GM12878 (cell line): ENCODE data around the gene ZNF653. TPM values are rescaled to one million over a fixed set of nuclear protein-coding genes. Genes with fewer than 3 reads are reported as not detected.
A peak's percentile ranks its signal among the peaks of the same experiment; 100 is the strongest.

ENCODE experiments used
- CEBPB ChIP-seq, 2 experiments: fragments of 150-350 bp in 1 of 2; IDR thresholded peaks; 2 replicates each; pipeline ENCODE4 v1.6.1; 2012 to 2014; ENCODE audit warnings: low read depth in 2 of 2, low read length in 2 of 2, borderline replicate concordance in 1 of 2, inconsistent platforms in 1 of 2
- CHD1 ChIP-seq: IDR thresholded peaks from 2 replicates; pipeline ENCODE4 v1.6.1; 2012; ENCODE audit warnings: low read depth, low read length, improper control_type of control experiment
- IRF4 ChIP-seq: IDR thresholded peaks from 2 replicates; pipeline ENCODE4 v1.6.1; 2011; ENCODE audit warnings: low read depth, low read length
- MTA2 ChIP-seq: fragments of 450-650 bp; IDR thresholded peaks from 2 replicates; pipeline ENCODE4 v1.6.1; 2016; ENCODE audit warnings: low read depth, mild to moderate bottlenecking, moderate library complexity
- NFIC ChIP-seq: IDR thresholded peaks from 2 replicates; pipeline ENCODE4 v1.6.1; 2012; ENCODE audit warnings: low read depth, mild to moderate bottlenecking, inconsistent platforms, low read length, moderate library complexity
- NR2C2 ChIP-seq: IDR thresholded peaks from 2 replicates; pipeline ENCODE4 v1.6.1; 2011; ENCODE audit warnings: borderline replicate concordance, low read depth; ENCODE audit not compliant: control insufficient read depth, insufficient read length
- RUNX3 ChIP-seq: IDR thresholded peaks from 2 replicates; pipeline ENCODE4 v1.6.1; 2012; ENCODE audit warnings: low read length, inconsistent platforms
- SMC3 ChIP-seq: IDR thresholded peaks from 2 replicates; pipeline ENCODE4 v1.6.1; 2011; ENCODE audit warnings: low read length, improper control_type of control experiment, borderline replicate concordance
- SRF ChIP-seq, 2 experiments: IDR thresholded peaks; 2 replicates each; pipeline ENCODE4 v1.6.1; 2011; ENCODE audit warnings: low read depth in 2 of 2, low read length in 2 of 2, mild to moderate bottlenecking in 1 of 2, moderate library complexity in 1 of 2
- TARDBP ChIP-seq: IDR thresholded peaks from 2 replicates; pipeline ENCODE4 v1.6.1; 2016; ENCODE audit warnings: borderline replicate concordance
- ZNF207 ChIP-seq: fragments of 450-650 bp; IDR thresholded peaks from 2 replicates; pipeline ENCODE4 v1.6.1; 2014; ENCODE audit warnings: antibody characterized with exemption, mild to moderate bottlenecking, borderline replicate concordance
- ZNF24 ChIP-seq: fragments of 450-650 bp; IDR thresholded peaks from 2 replicates; pipeline ENCODE4 v1.6.1; 2017; ENCODE audit warnings: antibody characterized with exemption, mild to moderate bottlenecking
- polyA plus RNA-seq, 11 experiments: library from polyadenylated mRNA; depleted of rRNA in 4 of 11; unstranded in 6 of 11; stranded (reverse) in 5 of 11; fragments of >200 nt; fragmentation: Nextera tagmentation in 4 of 11; fragmentation: Illumina TruSeq in 1 of 11; extraction: Ambion mirVana in 4 of 11; extraction: Trizol in 1 of 11; gene quantifications; 1 replicate in 1 of 11; 2 replicates in 10 of 11; pipeline versions ENCODE4 v1.2.1 to v1.2.3, GENCODE V29; 2011 to 2016; ENCODE audit warnings: inconsistent platforms in 2 of 11, missing spikeins in 2 of 11, low read depth in 1 of 11
- total RNA-seq, 4 experiments: library from RNA; depleted of rRNA in 3 of 4; stranded (reverse); fragments of >200 nt in 3 of 4; fragmentation: Illumina TruSeq in 1 of 4; extraction: Trizol in 1 of 4; gene quantifications; 2 replicates each; pipeline versions ENCODE4 v1.2.1 to v1.2.3, GENCODE V29; 2013 to 2021
- TF ChIP-seq, protein P1 (sequence below): fragments of 450-650 bp; formaldehyde crosslinking; IDR thresholded peaks from 2 replicates; pipeline ENCODE4 v1.4.0; 2020; ENCODE audit warnings: mild to moderate bottlenecking, moderate library complexity
- TF ChIP-seq, protein P2 (sequence below): IDR thresholded peaks from 2 replicates; pipeline ENCODE4 v1.6.1; 2012; ENCODE audit warnings: improper control_type of control experiment, low read depth, low read length; ENCODE audit not compliant: insufficient replicate concordance
- TF ChIP-seq, protein P3 (sequence below): IDR thresholded peaks from 2 replicates; pipeline ENCODE4 v1.6.1; 2012; ENCODE audit warnings: mild to moderate bottlenecking, low read depth, low read length

ZNF653 gene
- total and polyA plus RNA-seq, 10 of the 15 experiments (the other 5 are each of a cell fraction or from before 2014, with no cell fraction given), result 2.2 to 13.2 (median 6.7) TPM; not detected in 2

DNA sequence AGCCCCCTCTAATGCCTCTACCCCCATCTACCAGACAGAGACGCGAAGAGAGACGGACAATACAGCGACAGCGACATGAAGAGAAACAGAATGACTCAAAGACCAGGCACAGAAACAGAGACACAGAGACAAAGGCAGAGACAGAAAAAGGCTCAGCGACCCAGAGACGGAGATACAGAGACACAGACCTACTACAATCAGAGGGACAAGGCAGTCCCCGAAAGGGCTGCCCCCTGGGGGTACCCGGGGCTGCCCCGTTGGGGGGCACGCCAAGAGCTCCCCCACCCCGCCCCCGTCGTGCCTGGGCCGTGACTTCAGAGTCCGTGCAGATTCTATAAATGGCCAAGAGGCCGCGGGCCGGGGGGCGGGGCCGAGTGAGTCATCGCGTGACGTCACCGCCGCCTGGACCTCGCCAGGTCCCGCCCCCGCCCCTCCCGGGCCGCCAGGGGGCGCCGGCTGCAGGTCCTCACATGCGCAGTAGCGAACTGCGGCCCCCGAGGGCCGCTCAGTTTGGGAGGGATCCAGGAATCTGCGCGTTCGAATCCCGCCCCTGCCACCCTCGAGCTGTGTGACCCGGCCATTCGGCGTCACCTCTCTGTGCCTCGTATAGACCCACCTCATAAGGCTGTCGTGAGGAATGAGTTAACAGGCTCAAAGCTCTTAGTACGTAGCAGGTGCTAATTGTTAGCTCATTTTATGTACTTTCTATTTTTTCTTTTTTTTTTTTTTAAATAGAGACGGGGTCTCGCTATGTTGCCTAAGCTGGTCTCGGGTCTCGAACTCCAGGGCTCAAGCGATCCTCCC lies 30.4 kb upstream of the ZNF653 start (continued):
- TF ChIP-seq, protein P1, sequence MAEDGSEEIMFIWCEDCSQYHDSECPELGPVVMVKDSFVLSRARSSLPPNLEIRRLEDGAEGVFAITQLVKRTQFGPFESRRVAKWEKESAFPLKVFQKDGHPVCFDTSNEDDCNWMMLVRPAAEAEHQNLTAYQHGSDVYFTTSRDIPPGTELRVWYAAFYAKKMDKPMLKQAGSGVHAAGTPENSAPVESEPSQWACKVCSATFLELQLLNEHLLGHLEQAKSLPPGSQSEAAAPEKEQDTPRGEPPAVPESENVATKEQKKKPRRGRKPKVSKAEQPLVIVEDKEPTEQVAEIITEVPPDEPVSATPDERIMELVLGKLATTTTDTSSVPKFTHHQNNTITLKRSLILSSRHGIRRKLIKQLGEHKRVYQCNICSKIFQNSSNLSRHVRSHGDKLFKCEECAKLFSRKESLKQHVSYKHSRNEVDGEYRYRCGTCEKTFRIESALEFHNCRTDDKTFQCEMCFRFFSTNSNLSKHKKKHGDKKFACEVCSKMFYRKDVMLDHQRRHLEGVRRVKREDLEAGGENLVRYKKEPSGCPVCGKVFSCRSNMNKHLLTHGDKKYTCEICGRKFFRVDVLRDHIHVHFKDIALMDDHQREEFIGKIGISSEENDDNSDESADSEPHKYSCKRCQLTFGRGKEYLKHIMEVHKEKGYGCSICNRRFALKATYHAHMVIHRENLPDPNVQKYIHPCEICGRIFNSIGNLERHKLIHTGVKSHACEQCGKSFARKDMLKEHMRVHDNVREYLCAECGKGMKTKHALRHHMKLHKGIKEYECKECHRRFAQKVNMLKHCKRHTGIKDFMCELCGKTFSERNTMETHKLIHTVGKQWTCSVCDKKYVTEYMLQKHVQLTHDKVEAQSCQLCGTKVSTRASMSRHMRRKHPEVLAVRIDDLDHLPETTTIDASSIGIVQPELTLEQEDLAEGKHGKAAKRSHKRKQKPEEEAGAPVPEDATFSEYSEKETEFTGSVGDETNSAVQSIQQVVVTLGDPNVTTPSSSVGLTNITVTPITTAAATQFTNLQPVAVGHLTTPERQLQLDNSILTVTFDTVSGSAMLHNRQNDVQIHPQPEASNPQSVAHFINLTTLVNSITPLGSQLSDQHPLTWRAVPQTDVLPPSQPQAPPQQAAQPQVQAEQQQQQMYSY (CRISPR knock-in tag), result no peak
- TF ChIP-seq IRF4 (no peak), CHD1 (no peak), RUNX3 (no peak), NR2C2 (no peak), MTA2 (no peak), NFIC (no peak), CEBPB (IDR thresholded peaks at IDR 0.05; ENCODE audit: borderline replicate concordance in 1 of 2, low read depth in 2 of 2, low read length in 2 of 2) (no peak), TARDBP (no peak), ZNF207 (no peak), SMC3 (peak; percentile 67), ZNF24 (no peak; the same call in 1 of the 2 replicates), SRF (IDR thresholded peaks at IDR 0.05; ENCODE audit: low read depth in 2 of 2, low read length in 2 of 2) (peak in 1 of 2 experiments; percentile 66; a peak in 1 of 4 replicates)
- TF ChIP-seq, protein P2, sequence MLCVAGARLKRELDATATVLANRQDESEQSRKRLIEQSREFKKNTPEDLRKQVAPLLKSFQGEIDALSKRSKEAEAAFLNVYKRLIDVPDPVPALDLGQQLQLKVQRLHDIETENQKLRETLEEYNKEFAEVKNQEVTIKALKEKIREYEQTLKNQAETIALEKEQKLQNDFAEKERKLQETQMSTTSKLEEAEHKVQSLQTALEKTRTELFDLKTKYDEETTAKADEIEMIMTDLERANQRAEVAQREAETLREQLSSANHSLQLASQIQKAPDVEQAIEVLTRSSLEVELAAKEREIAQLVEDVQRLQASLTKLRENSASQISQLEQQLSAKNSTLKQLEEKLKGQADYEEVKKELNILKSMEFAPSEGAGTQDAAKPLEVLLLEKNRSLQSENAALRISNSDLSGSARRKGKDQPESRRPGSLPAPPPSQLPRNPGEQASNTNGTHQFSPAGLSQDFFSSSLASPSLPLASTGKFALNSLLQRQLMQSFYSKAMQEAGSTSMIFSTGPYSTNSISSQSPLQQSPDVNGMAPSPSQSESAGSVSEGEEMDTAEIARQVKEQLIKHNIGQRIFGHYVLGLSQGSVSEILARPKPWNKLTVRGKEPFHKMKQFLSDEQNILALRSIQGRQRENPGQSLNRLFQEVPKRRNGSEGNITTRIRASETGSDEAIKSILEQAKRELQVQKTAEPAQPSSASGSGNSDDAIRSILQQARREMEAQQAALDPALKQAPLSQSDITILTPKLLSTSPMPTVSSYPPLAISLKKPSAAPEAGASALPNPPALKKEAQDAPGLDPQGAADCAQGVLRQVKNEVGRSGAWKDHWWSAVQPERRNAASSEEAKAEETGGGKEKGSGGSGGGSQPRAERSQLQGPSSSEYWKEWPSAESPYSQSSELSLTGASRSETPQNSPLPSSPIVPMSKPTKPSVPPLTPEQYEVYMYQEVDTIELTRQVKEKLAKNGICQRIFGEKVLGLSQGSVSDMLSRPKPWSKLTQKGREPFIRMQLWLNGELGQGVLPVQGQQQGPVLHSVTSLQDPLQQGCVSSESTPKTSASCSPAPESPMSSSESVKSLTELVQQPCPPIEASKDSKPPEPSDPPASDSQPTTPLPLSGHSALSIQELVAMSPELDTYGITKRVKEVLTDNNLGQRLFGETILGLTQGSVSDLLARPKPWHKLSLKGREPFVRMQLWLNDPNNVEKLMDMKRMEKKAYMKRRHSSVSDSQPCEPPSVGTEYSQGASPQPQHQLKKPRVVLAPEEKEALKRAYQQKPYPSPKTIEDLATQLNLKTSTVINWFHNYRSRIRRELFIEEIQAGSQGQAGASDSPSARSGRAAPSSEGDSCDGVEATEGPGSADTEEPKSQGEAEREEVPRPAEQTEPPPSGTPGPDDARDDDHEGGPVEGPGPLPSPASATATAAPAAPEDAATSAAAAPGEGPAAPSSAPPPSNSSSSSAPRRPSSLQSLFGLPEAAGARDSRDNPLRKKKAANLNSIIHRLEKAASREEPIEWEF, result no peak
- TF ChIP-seq, protein P3, sequence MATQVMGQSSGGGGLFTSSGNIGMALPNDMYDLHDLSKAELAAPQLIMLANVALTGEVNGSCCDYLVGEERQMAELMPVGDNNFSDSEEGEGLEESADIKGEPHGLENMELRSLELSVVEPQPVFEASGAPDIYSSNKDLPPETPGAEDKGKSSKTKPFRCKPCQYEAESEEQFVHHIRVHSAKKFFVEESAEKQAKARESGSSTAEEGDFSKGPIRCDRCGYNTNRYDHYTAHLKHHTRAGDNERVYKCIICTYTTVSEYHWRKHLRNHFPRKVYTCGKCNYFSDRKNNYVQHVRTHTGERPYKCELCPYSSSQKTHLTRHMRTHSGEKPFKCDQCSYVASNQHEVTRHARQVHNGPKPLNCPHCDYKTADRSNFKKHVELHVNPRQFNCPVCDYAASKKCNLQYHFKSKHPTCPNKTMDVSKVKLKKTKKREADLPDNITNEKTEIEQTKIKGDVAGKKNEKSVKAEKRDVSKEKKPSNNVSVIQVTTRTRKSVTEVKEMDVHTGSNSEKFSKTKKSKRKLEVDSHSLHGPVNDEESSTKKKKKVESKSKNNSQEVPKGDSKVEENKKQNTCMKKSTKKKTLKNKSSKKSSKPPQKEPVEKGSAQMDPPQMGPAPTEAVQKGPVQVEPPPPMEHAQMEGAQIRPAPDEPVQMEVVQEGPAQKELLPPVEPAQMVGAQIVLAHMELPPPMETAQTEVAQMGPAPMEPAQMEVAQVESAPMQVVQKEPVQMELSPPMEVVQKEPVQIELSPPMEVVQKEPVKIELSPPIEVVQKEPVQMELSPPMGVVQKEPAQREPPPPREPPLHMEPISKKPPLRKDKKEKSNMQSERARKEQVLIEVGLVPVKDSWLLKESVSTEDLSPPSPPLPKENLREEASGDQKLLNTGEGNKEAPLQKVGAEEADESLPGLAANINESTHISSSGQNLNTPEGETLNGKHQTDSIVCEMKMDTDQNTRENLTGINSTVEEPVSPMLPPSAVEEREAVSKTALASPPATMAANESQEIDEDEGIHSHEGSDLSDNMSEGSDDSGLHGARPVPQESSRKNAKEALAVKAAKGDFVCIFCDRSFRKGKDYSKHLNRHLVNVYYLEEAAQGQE, result no peak
